ENCODE measurements around the gene CFAP46.
A peak's percentile ranks its signal among the peaks of the same experiment; 100 is the strongest.
"Not testable (repeated sequence)": the region's sequence is repeated elsewhere in the genome, so short reads cannot be mapped to it uniquely, and the experiment has no call there.

CFAP46 gene

DNA sequence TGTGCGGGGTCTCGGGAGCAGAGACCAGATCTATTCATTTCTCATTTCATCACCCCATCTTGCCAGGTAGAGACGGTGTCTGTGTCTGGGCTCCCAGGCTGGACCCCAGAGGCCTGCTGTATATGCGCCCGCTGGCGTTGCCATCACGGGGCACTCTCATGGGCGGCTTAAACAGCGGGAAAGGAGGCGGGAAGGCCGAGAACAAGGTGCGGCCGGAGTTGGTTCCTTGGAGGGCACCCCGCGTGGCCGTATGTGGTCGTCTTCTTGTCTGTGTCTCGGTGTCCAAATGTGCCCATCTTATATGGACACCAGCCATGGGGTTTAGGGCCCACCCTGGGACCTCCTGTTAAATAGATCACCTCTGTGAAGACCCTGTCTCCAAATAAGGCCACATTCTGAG, 2.1 kb upstream of the CFAP46 start:
- DNase-seq (ENCODE audit: low read depth in 2 of 2), result no peak

- no peak for DNase-seq (ENCODE audit: low read depth in 2 of 2)
Observed at GRCh38 chr10:132943791-132944404, 1.5 kb upstream of the CFAP46 start.

DNA sequence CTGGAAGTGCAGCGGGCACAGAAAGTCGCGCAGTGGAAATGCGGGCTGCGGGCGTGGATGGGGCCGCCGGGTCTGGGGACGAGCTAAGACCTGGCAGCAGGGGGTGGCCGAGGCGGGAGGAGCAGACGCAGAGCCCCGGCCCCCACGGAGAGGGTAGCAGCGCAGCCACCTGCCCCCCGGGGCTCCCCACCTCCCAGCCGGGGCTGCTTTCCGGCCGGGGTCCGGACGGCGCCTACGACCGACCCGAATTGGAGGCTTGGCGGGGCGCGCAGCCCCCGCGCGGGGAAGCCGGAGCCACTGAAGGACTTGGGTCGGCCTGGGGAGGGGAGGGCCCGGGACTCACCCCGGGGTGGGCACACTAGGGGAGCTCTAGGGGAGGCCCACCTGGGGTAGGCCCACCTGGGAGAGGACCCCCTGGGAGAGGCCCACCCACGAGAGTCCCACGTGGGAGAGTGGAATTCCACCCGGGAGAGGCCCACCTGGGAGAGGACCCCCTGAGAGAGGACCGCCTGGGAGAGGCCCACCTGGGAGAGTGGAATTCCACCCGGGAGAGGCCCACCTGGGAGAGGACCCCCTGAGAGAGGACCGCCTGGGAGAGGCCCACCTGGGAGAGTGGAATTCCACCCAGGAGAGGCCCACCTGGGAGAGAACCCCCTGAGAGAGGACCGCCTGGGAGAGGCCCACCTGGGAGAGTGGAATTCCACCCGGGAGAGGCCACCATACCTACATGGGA, 854 bp upstream of the CFAP46 start:
- no peak for DNase-seq (ENCODE audit: low read depth in 2 of 2)

GRCh38 chr10:132941640-132942051, 724 bp downstream of the CFAP46 start:
- no peak for DNase-seq (ENCODE audit: low read depth in 2 of 2)

DNA sequence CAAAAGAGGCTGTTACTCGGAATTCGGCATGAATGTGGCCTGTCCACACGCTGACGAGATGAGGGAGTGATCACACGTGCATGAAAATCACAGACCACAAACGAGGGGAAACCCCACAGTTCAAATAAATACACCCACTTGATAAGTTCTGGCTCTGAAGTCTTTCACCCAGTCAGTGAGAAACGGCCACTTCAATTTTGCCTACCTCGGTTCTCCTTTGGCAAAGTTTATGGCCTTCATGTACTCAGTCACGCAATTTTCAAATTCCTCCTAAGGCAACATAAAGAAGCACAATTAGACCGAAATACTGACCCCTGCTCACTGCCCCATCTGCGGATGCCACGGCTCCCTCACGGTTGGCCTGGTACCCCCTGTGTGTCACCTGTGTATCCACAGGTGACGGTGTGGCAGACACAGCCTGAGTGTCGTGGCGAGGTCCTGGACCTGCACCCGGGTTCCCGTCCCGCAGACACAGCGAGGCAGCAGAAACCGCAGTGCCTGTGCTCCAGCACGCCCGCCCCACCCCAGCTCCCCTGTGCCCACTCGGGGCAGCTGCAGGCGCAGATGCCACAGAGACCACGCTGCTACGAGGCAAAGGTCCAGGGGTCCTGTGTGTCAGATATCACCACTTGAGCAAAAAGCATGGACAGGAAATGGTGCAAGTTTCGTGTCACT, 1.4 kb downstream of the CFAP46 start:
- no peak for DNase-seq (ENCODE audit: low read depth in 2 of 2)

- DNase-seq (ENCODE audit: low read depth in 2 of 2), result peak in 1 of 2 donors; percentile 36
Observed at GRCh38 chr10:132939957-132940790, 2.2 kb downstream of the CFAP46 start.

DNA sequence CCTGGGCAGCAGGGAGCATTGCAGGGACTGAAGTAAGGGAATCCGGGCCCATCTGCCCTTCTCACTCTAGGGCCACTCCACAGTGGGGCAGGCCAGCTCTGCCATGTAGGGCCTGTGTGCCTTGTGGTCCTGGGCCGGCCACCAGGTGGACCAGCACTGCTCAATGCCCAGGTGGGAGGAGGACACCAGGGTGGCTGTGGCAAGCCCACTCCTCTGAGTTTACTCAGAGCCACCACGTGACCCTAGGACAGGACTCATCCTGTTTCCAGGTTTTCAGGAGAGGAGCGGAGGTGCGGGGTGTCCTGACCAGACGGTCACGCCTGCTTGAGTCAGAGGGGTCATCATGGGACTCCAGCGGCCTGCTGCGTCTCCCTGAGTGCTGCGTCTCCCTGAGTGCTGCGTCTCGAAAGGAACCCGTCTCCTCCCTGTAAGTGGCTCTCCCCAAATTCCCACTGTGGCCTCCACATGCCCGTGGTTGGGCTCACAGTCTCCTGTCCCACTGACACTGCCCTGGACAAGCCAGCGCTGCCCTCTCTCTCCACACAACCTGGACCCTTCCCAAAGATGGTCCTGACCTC, 2.9 kb downstream of the CFAP46 start:
- no peak for DNase-seq (ENCODE audit: low read depth in 2 of 2)

GRCh38 chr10:132938472-132939339, 3.7 kb downstream of the CFAP46 start:
- DNase-seq (ENCODE audit: low read depth in 2 of 2), result no peak

GRCh38 chr10:132937861-132938260, 4.5 kb downstream of the CFAP46 start:
- DNase-seq (ENCODE audit: low read depth in 2 of 2), result no peak

DNA sequence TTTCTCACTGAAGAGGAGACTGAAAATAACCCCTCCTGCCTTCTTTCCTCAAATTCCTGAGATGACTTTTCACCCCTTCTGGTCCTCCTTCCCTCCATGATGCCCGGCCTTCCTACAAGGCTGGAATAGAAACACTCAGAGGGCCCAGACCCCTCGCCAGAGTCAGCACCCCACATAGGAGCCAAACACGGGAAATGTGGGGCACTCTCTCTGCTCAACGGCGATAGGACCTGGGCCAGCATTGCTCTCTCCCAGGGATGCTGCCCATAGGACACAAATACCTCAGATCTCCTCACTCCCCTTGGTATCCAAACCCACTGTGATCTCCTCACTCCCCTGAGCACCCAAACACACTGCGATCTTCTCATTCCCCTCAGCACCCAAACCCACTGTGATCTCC, 7.4 kb downstream of the CFAP46 start:
- DNase-seq (ENCODE audit: low read depth in 2 of 2), result no peak

GRCh38 chr10:132933308-132934042, 8.9 kb downstream of the CFAP46 start:
- no peak for DNase-seq (ENCODE audit: low read depth in 2 of 2)

DNA sequence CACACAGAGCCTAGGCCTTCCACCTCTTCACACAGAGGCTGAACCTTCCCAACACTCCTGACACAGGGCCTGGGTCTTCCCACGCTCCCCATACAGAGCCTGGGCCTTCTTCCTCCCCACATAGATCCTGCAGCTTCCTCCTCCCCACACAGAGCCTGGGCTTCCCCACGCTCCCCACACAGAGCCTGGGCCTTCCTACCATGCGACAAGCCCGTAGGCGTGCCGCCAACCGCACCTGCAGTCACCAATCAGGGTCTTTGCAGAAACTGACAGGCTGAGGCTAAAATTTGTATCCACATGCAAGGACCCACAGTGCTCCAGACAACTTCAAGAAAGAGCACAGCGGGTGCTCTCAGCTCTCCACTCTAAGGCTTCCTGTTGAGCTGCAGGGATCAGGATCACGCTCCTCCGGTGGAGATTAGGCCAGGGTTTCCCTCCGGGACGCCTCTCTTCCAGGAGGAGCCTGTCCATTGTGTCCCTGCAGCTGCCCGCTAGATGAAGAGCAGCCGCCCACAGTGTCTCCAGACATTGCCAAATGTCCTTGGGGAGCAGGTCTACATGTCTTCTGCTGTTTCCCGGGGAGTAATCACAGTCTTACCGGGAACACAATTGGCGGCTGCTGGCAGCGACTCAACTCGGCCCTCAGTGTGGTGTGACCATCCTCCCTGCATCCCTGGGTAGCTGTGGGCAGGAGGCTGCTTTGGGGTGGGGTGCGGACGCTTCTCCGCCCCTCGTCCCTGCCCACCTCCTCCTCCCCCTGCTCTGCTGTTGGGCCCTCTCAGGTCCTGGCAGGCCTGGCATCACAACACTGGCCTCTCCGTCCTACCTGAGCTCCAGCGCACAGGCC, 9.7 kb downstream of the CFAP46 start:
- DNase-seq (ENCODE audit: low read depth in 2 of 2), result no peak

DNA sequence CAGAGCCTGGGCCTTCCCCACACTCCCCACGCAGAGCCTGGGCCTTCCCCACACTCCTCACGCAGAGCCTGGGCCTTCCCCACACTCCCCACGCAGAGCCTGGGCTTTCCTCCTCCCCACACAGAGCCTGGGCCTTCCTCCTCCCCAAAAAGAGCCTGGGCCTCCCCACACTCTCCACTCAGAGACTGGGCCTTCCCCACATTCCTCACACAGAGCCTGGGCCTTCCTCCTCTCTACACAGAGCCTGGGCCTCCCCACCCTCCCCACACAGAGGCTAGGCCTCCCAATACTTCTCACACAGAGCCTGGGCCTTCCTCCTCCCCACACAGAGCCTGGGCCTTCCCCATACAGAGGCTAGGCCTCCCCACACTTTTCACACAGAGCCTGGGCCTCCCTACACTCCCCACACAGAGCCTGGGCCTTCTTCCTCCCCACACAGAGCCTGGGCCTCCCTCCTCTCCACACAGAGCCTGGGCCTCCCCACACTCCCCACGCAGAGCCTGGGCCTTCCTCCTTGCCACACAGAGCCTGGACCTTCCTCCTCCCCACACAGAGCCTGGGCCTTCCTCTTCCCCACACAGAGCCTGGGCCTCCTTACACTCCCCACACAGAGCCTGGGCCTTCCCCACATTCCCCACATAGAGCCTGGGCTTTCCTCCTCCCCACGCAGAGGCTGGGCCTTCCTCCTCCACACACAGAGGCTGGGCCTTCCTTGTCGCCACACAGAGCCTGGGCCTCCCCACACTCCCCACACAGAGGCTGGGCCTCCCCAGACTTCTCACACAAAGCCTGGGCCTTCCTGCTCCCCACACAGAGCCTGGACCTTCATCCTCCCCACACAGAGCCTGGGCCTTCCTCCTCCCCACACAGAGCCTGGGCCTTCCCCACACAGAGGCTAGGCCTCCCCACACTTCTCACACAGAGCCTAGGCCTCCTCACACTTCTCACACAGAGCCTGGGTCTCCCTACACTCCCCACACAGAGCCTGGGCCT, 10.8 kb downstream of the CFAP46 start:
- DNase-seq (ENCODE audit: low read depth in 2 of 2), result not testable (repeated sequence)

GRCh38 chr10:132930701-132931100, 11.7 kb downstream of the CFAP46 start:
- DNase-seq (ENCODE audit: low read depth in 2 of 2), result not testable (repeated sequence)

GRCh38 chr10:132929953-132930548, 12.3 kb downstream of the CFAP46 start:
- DNase-seq (ENCODE audit: low read depth in 2 of 2), result no peak

DNA sequence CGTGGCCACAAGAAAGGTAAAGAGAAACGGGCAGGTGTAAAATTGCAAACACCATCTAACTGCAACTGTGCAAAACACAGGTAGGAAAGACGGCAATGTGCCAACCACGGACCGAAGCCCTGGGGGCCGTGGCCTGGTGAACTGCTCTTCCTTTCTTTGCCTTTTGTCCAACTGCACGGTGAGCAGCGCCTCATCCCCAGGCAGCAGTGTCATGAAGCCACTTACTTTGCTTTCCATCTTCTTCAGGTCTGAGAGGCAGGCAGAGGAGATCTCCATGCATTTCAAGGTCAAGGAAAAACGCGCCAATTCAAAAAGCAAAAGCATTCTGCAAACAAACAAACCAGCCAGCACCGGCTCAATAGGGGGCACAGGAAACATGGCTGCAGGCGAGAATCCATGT, 12.9 kb downstream of the CFAP46 start:
- no peak for DNase-seq (ENCODE audit: low read depth in 2 of 2)

- DNase-seq (ENCODE audit: low read depth in 2 of 2), result no peak
Observed at GRCh38 chr10:132928261-132928660, 14.1 kb downstream of the CFAP46 start.

All from stimulated activated CD4-positive, alpha-beta T cell treated with anti-CD3 and anti-CD28 coated beads, Interleukin-1b, Interleukin-23, amount 100 ng/mL, for 4 hours (primary cell).